Endothelial cell (in vitro differentiated cells): Measurements from ENCODE around the gene GDA. TPM values are rescaled to one million over a fixed set of nuclear protein-coding genes. Genes with fewer than 3 reads are reported as not detected.

Source experiments
- DNase-seq: peaks from one replicate; pipeline ENCODE4 v3.0.0; 2021; ENCODE audit warnings: low spot score
- H3K27ac Mint-ChIP-seq: one replicate; pipeline ENCODE4 v1.8.0; 2021; ENCODE audit warnings: mixed read lengths, inconsistent platforms; ENCODE audit not compliant: unreplicated experiment
- H3K27me3 Mint-ChIP-seq: one replicate; pipeline ENCODE4 v1.8.0; 2021; ENCODE audit warnings: mild to moderate bottlenecking, moderate library complexity, mixed read lengths, inconsistent platforms; ENCODE audit not compliant: unreplicated experiment
- H3K36me3 Mint-ChIP-seq: one replicate; pipeline ENCODE4 v1.8.0; 2021; ENCODE audit warnings: mild to moderate bottlenecking, low read depth, mixed read lengths, inconsistent platforms; ENCODE audit not compliant: unreplicated experiment
- H3K4me1 Mint-ChIP-seq: one replicate; pipeline ENCODE4 v1.8.0; 2021; ENCODE audit warnings: mild to moderate bottlenecking, mixed read lengths, inconsistent platforms; ENCODE audit not compliant: unreplicated experiment
- H3K4me3 Mint-ChIP-seq: one replicate; pipeline ENCODE4 v1.8.0; 2021; ENCODE audit warnings: mild to moderate bottlenecking, mixed read lengths, inconsistent platforms; ENCODE audit not compliant: unreplicated experiment
- H3K9me3 Mint-ChIP-seq: one replicate; pipeline ENCODE4 v1.8.0; 2021; ENCODE audit warnings: mixed read lengths, inconsistent platforms; ENCODE audit not compliant: unreplicated experiment
- total RNA-seq: library from RNA; stranded (reverse); fragmentation: NEBNext Ultra II Directional; extraction: Animal tissue kit (Norgen Biotek cat#: 25700); gene quantifications from one replicate; pipeline ENCODE4 v1.2.1, GENCODE V29; 2021; ENCODE audit not compliant: unreplicated experiment
- TF ChIP-seq, protein P1 (sequence below): fragments of 200-600 bp; sonication (generic); IDR thresholded peaks from one replicate; pipeline ENCODE4 v1.5.0; 2021; ENCODE audit warnings: antibody characterized with exemption; ENCODE audit not compliant: unreplicated experiment

Gene GDA
- total RNA-seq, 1 donor from 2014 or later = 0.23 TPM

DNA sequence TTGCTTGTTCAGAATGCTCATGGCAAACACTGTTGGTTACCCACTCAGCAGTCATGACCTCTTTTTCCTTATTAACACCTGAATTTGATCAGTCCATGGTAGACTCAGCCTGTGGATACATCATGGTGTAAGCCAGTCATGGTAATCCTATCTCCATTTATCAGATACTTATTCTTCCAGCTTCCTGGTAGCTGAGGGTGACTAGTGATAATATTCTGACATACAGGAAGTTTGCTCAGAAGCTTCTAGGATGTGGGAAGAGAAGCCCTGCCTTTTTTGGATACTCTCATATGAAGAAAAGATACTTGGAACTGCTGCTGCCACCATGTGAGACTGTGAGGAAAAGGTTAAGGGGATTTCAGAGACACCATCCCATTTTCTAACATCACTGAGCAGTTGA lies 7.3 kb downstream of the GDA start:
- H3K36me3 Mint-ChIP-seq = no peaks in the 10 kb centered on the region
- no peak overlapping the region for H3K4me3 Mint-ChIP-seq
- H3K27me3 Mint-ChIP-seq = no peaks in the 10 kb centered on the region
- no peak overlapping the region for H3K27ac Mint-ChIP-seq
- H3K9me3 Mint-ChIP-seq = no peaks in the 10 kb centered on the region
- H3K4me1 Mint-ChIP-seq = no peaks in the 10 kb centered on the region
- TF ChIP-seq, protein P1, sequence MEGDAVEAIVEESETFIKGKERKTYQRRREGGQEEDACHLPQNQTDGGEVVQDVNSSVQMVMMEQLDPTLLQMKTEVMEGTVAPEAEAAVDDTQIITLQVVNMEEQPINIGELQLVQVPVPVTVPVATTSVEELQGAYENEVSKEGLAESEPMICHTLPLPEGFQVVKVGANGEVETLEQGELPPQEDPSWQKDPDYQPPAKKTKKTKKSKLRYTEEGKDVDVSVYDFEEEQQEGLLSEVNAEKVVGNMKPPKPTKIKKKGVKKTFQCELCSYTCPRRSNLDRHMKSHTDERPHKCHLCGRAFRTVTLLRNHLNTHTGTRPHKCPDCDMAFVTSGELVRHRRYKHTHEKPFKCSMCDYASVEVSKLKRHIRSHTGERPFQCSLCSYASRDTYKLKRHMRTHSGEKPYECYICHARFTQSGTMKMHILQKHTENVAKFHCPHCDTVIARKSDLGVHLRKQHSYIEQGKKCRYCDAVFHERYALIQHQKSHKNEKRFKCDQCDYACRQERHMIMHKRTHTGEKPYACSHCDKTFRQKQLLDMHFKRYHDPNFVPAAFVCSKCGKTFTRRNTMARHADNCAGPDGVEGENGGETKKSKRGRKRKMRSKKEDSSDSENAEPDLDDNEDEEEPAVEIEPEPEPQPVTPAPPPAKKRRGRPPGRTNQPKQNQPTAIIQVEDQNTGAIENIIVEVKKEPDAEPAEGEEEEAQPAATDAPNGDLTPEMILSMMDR = no peak
- no peak for DNase-seq

DNA sequence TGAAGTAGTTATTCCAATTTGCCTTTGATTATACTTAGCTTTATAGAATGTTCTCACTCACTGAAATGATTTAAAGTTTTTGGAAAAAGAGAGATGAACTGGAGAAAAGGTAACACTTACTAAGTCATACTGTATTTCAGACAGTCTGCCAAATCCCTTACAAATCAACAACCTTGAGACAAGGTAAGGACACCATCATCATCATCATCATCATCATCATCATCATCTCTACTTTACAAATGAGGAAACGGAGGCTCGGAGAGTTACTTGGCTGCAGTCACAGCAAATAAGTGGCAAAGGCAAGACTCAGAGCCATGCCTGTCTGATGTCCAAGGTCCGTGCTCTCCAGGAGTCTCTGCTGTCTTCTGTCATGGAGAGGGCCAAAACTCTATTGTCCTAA lies 9.4 kb downstream of the GDA start:
- no peaks in the 10 kb centered on the region for H3K9me3 Mint-ChIP-seq
- no peaks in the 10 kb centered on the region for H3K36me3 Mint-ChIP-seq
- no peaks in the 10 kb centered on the region for H3K27me3 Mint-ChIP-seq
- H3K4me3 Mint-ChIP-seq = no peak overlapping the region
- TF ChIP-seq, protein P1 = no peak
- no peak overlapping the region for H3K27ac Mint-ChIP-seq
- H3K4me1 Mint-ChIP-seq = no peaks in the 10 kb centered on the region
- DNase-seq = no peak

DNA sequence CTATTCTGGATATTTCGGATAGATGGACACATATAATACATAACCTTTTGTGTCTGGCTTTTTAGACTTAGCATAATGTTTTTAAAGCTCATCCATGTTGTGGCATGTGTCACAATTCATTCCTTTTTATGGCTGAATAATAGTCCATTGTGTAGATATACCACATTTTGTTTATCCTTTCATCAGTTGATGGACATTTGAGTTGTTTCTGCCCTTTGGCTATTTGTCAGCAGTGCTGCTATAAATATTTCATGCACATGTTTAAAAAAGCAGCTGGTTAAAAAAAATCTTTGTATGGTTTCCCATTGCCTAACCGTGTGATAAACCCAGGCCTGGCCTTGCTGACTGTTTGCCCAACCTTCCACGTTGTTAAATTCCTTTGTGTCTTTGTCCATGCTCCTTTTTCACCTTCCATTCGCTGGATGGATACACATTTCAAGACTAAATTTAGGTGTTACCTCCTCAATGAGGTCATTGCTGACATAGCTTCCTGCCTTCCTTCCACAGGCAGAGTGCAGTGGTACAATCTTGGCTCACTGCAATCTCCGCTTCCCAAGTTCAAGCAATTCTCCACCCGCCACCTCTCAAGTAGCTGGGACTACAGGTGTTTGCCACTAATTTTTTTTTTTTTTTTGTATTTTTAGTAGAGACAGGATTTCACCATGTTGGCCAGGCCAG lies 11.3 kb downstream of the GDA start:
- H3K27me3 Mint-ChIP-seq = no peaks in the 10 kb centered on the region

DNA sequence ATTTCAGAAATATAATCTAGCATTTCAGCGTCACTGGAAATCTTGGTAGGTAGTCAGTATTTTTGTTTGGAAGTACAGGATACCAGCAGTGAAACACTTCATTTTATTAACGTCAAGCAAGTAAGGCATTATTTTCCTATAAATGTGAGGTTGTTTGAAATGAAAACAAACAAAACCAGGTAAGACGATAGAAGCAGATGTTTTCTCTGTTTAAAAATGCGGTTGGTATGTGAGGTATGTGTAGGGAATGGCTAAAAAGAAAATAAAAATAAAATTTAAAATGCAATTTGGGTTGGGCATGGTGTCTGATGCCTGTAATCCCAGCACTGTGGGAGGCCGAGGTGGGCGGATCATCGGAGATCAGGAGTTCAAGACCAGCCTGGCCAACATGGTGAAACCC lies 16.1 kb downstream of the GDA start:
- Mint-ChIP-seq H3K27me3 (no peaks in the 10 kb centered on the region), H3K27ac (no peak overlapping the region), H3K9me3 (no peaks in the 10 kb centered on the region), H3K4me1 (no peaks in the 10 kb centered on the region), H3K36me3 (no peaks in the 10 kb centered on the region), H3K4me3 (no peak overlapping the region)
- TF ChIP-seq, protein P1 = no peak
- DNase-seq = no peak

More for the DNA sequence above, 11.3 kb downstream of the GDA start:
- no peak for DNase-seq
- Mint-ChIP-seq H3K4me1 (no peaks in the 10 kb centered on the region), H3K9me3 (no peaks in the 10 kb centered on the region), H3K4me3 (no peak overlapping the region), H3K27ac (no peak overlapping the region), H3K36me3 (no peaks in the 10 kb centered on the region)
- TF ChIP-seq, protein P1 = no peak

DNA sequence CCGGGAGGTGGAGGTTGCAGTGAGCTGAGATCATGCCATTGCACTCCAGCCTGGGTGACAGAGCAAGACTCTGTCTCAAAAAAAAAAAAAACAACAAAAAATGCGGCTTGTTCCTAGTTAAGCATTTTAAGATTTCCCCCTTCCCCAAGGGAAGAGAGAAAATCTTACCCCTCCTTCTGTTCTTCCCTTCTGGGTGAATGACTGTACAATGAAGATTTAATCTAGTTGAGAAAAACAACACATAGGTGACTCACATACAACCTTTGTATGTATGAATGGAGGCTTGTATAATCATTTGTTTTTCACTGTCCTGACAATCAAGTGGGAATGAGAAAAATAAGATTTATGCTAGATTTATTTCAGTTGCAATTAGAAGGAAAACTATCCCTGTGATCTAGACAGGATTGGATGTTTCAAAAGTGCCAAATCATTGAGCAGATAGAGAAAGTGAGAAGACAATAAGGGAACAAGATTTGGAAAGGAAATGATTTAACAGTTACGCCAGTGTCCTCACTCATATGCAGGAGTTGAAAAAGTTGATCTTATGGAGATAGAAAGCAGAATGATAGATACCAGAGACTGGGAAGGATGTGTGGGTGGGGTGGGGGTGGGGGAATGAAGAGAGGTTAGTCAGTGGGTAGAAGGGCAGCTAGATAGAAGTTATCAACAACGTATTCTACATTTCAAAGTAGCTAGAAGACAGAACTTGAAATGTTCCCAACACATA lies 16.7 kb downstream of the GDA start:
- no peak overlapping the region for H3K4me3 Mint-ChIP-seq
- no peaks in the 10 kb centered on the region for H3K27me3 Mint-ChIP-seq
- DNase-seq = no peak
- H3K4me1 Mint-ChIP-seq = no peaks in the 10 kb centered on the region
- TF ChIP-seq, protein P1 = no peak
- no peaks in the 10 kb centered on the region for H3K9me3 Mint-ChIP-seq
- H3K27ac Mint-ChIP-seq = no peak overlapping the region
- H3K36me3 Mint-ChIP-seq = no peaks in the 10 kb centered on the region
